GM23338 (cell line): ENCODE measurements around the gene RPTOR. TPM values are rescaled to one million over a fixed set of nuclear protein-coding genes. Genes with fewer than 3 reads are reported as not detected.

Experiments used
- ATAC-seq: fragments of 200-7000 bp; cut with Tn5 transposase; 3 replicates; pipeline ENCODE4 v1.9.1; 2020
- DNase-seq: peaks from one replicate; pipeline ENCODE4 v3.0.0-alpha.2; 2015; ENCODE audit warnings: low spot score
- H2AFZ ChIP-seq: fragments of 200-600 bp; sonication (generic); 2 replicates; pipeline ENCODE4 v1.8.0; 2016; ENCODE audit warnings: antibody characterized with exemption, mild to moderate bottlenecking, moderate library complexity
- H3F3A ChIP-seq: fragments of 200-600 bp; sonication (generic); replicated peaks from 2 replicates; pipeline ENCODE4 v1.8.0; 2017; ENCODE audit warnings: antibody characterized with exemption, mixed run types, low read depth
- H3K27ac ChIP-seq: fragments of 200-600 bp; sonication (generic); 2 replicates; pipeline ENCODE4 v1.6.1; 2016; ENCODE audit warnings: low read depth
- H3K27me3 ChIP-seq: fragments of 200-600 bp; sonication (generic); 2 replicates; pipeline ENCODE4 v1.8.0; 2016; ENCODE audit warnings: mild to moderate bottlenecking, mixed run types, moderate library complexity; ENCODE audit not compliant: insufficient read depth
- H3K36me3 ChIP-seq: fragments of 200-600 bp; sonication (generic); 2 replicates; pipeline ENCODE4 v1.8.0; 2016; ENCODE audit warnings: mild to moderate bottlenecking; ENCODE audit not compliant: insufficient read depth
- H3K4me1 ChIP-seq: fragments of 200-600 bp; sonication (generic); 2 replicates; pipeline ENCODE4 v1.8.0; 2016; ENCODE audit warnings: mild to moderate bottlenecking, moderate library complexity; ENCODE audit not compliant: insufficient read depth
- H3K4me2 ChIP-seq: fragments of 200-600 bp; sonication (generic); 2 replicates; pipeline ENCODE4 v1.7.1; 2017; ENCODE audit warnings: mixed run types
- H3K4me3 ChIP-seq: fragments of 200-600 bp; sonication (generic); 2 replicates; pipeline ENCODE4 v1.6.1; 2016; ENCODE audit warnings: mixed run types
- H3K79me2 ChIP-seq: fragments of 200-600 bp; sonication (generic); replicated peaks from 2 replicates; pipeline ENCODE4 v1.8.0; 2017; ENCODE audit warnings: mild to moderate bottlenecking; ENCODE audit not compliant: insufficient read depth
- H3K9me2 ChIP-seq: fragments of 200-600 bp; sonication (generic); 2 replicates; pipeline ENCODE4 v1.8.0; 2017; ENCODE audit not compliant: insufficient read depth
- H4K20me1 ChIP-seq: fragments of 200-600 bp; sonication (generic); replicated peaks from 2 replicates; pipeline ENCODE4 v1.8.0; 2017; ENCODE audit warnings: mild to moderate bottlenecking; ENCODE audit not compliant: insufficient read depth
- H3K27ac Mint-ChIP-seq: 2 replicates; pipeline ENCODE4 v1.8.0; 2020; ENCODE audit warnings: inconsistent platforms, mild to moderate bottlenecking, moderate library complexity, mixed read lengths
- H3K27me3 Mint-ChIP-seq: 3 replicates; pipeline ENCODE4 v1.8.0; 2022; ENCODE audit warnings: low read depth, mild to moderate bottlenecking, moderate library complexity, mixed read lengths, inconsistent platforms; ENCODE audit not compliant: insufficient read depth, poor library complexity
- H3K36me3 Mint-ChIP-seq: 3 replicates; pipeline ENCODE4 v1.8.0; 2021; ENCODE audit warnings: low read depth, mild to moderate bottlenecking, inconsistent platforms, moderate library complexity, mixed read lengths
- H3K4me1 Mint-ChIP-seq: 3 replicates; pipeline ENCODE4 v1.8.0; 2020; ENCODE audit warnings: mild to moderate bottlenecking, inconsistent platforms, mixed read lengths
- H3K4me3 Mint-ChIP-seq: 3 replicates; pipeline ENCODE4 v1.8.0; 2021; ENCODE audit warnings: moderate library complexity, mild to moderate bottlenecking, inconsistent platforms, mixed read lengths
- H3K9me3 Mint-ChIP-seq: 3 replicates; pipeline ENCODE4 v1.8.0; 2020; ENCODE audit warnings: moderate library complexity, mild to moderate bottlenecking, inconsistent platforms, mixed read lengths
- CREB1 ChIP-seq: fragments of 250-450 bp; sonication (Bioruptor Pico); IDR thresholded peaks from 2 replicates; pipeline ENCODE4 v1.5.0; 2020; ENCODE audit warnings: low read depth, mild to moderate bottlenecking, moderate library complexity
- CTCF ChIP-seq, 2 experiments: fragments of 200-600 bp in 1 of 2; sonication (generic) in 1 of 2; conservative IDR thresholded peaks; 2 replicates each; pipeline versions ENCODE4 v1.5.1 to v1.6.1; 2016 to 2017; ENCODE audit warnings: antibody characterized with exemption in 2 of 2, low read depth in 2 of 2, mild to moderate bottlenecking in 2 of 2, moderate library complexity in 1 of 2
- EZH2 ChIP-seq: fragments of 200-600 bp; sonication (generic); IDR thresholded peaks from one replicate; pipeline ENCODE4 v1.8.0; 2017; ENCODE audit warnings: antibody characterized with exemption, mild to moderate bottlenecking, low read depth; ENCODE audit not compliant: unreplicated experiment
- EZH2phosphoT487 ChIP-seq: fragments of 200-600 bp; sonication (generic); IDR thresholded peaks from one replicate; pipeline ENCODE4 v1.8.1; 2018; ENCODE audit warnings: antibody characterized with exemption; ENCODE audit not compliant: unreplicated experiment
- JUNB ChIP-seq: IDR thresholded peaks from one replicate; pipeline ENCODE4 v1.6.1; 2016; ENCODE audit warnings: antibody characterized with exemption; ENCODE audit not compliant: unreplicated experiment
- NANOG ChIP-seq: IDR thresholded peaks from 2 replicates; pipeline ENCODE4 v1.6.1; 2016; ENCODE audit warnings: antibody characterized with exemption, borderline replicate concordance
- POLR2AphosphoS5 ChIP-seq: IDR thresholded peaks from 2 replicates; pipeline ENCODE4 v1.6.1; 2016; ENCODE audit warnings: antibody characterized with exemption, low read depth
- STAT1 ChIP-seq: IDR thresholded peaks from one replicate; pipeline ENCODE4 v1.6.1; 2016; ENCODE audit warnings: antibody characterized with exemption; ENCODE audit not compliant: unreplicated experiment
- ZNF114 ChIP-seq: fragments of 250-450 bp; sonication (Bioruptor Pico); IDR thresholded peaks from 2 replicates; pipeline ENCODE4 v1.5.0; 2020; ENCODE audit warnings: mild to moderate bottlenecking, moderate library complexity
- ZNF331 ChIP-seq: fragments of 250-450 bp; sonication (Bioruptor Pico); IDR thresholded peaks from 2 replicates; pipeline ENCODE4 v1.5.0; 2020; ENCODE audit warnings: low read depth, mild to moderate bottlenecking, moderate library complexity
- polyA plus RNA-seq: library from polyadenylated mRNA; unstranded; fragments of >200 nt; fragmentation: Nextera tagmentation; extraction: Ambion mirVana; gene quantifications from 2 replicates; pipeline ENCODE4 v1.2.1, GENCODE V29; 2016
- total RNA-seq: library from RNA; depleted of rRNA; stranded (reverse); fragments of >200 nt; shearing (Covaris generic); gene quantifications from 2 replicates; pipeline ENCODE4 v1.2.3, GENCODE V29; 2014
- TF ChIP-seq, protein P1 (sequence below): IDR thresholded peaks from one replicate; pipeline ENCODE4 v1.6.1; 2018; ENCODE audit warnings: antibody characterized with exemption; ENCODE audit not compliant: unreplicated experiment
- TF ChIP-seq, protein P2 (sequence below): fragments of 250-450 bp; sonication (Bioruptor Pico); IDR thresholded peaks from 2 replicates; pipeline ENCODE4 v1.5.0; 2020; ENCODE audit warnings: mild to moderate bottlenecking, moderate library complexity
- TF ChIP-seq, protein P3 (sequence below): IDR thresholded peaks from 2 replicates; pipeline ENCODE4 v1.6.1; 2016; ENCODE audit warnings: antibody characterized with exemption

Gene RPTOR
- total and polyA plus RNA-seq, 2 experiments from 2014 or later: 9.5 to 38.0 TPM

DNA sequence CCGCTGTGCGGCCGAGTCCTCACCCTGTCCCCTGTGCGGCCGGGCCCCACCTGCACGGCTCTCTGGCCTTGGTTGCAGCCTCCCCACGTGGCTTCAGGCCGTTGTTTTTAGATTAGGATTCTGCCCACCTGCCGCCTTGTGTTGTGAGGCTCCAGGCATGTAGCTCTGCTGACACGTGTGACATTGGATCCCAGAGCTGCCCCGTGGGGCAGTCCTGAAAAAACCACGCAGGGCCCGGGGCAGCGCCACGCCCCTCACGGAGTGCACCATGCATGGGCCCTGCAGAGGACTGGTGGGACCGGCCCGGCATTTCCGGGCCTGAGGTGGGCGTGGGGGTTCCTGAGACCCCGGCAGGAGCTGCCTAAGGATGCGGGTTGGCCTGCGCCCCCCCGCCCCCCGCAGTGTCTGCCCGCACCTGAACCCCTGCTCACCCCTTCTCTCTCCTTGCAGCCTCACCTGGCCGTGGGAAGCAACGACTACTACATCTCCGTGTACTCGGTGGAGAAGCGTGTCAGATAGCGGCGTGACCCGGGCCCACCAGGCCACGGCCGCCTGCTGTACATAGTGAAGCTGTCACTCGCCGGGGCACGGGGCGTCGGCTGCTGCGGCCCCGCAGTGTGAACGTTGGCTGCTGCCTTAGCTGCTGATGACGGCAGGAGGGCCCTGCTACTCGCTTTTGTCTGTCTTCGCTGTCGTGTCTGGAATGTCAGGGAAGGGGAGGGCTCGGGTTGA lies 419.3 kb downstream of the RPTOR start:
- peak; percentile 50 for ATAC-seq
- Histone ChIP-seq H3K4me2 (no peak overlapping the region), H3K79me2 (no peaks in the 10 kb centered on the region), H3K9me2 (no peaks in the 10 kb centered on the region), H3K4me1 (no peaks in the 10 kb centered on the region), H3K27me3 (no peaks in the 10 kb centered on the region), H3K4me3 (no peak overlapping the region), H4K20me1 (no peaks in the 10 kb centered on the region), H3K36me3 (no peaks in the 10 kb centered on the region), H2AFZ (no peak overlapping the region), H3K27ac (no peak overlapping the region), H3F3A (no peaks in the 10 kb centered on the region)
- peaks cover 7% of the 10 kb centered on the region for H3K27me3 Mint-ChIP-seq
- H3K4me3 Mint-ChIP-seq: no peak overlapping the region
- H3K27ac Mint-ChIP-seq: no peak overlapping the region
- H3K4me1 Mint-ChIP-seq: peaks cover 6% of the 10 kb centered on the region; the same call in 2 of the 3 replicates
- H3K9me3 Mint-ChIP-seq: no peaks in the 10 kb centered on the region; the same call in 2 of the 3 replicates
- TF ChIP-seq POLR2AphosphoS5 (no peak), ZNF331 (CRISPR knock-in tag) (no peak), NANOG (no peak), EZH2 (no peak), CTCF (conservative IDR thresholded peaks at IDR 0.05; ENCODE audit: low read depth in 2 of 2) (no peak), STAT1 (no peak), ZNF114 (CRISPR knock-in tag) (no peak), CREB1 (no peak), EZH2phosphoT487 (no peak), JUNB (no peak)
- TF ChIP-seq, protein P1, sequence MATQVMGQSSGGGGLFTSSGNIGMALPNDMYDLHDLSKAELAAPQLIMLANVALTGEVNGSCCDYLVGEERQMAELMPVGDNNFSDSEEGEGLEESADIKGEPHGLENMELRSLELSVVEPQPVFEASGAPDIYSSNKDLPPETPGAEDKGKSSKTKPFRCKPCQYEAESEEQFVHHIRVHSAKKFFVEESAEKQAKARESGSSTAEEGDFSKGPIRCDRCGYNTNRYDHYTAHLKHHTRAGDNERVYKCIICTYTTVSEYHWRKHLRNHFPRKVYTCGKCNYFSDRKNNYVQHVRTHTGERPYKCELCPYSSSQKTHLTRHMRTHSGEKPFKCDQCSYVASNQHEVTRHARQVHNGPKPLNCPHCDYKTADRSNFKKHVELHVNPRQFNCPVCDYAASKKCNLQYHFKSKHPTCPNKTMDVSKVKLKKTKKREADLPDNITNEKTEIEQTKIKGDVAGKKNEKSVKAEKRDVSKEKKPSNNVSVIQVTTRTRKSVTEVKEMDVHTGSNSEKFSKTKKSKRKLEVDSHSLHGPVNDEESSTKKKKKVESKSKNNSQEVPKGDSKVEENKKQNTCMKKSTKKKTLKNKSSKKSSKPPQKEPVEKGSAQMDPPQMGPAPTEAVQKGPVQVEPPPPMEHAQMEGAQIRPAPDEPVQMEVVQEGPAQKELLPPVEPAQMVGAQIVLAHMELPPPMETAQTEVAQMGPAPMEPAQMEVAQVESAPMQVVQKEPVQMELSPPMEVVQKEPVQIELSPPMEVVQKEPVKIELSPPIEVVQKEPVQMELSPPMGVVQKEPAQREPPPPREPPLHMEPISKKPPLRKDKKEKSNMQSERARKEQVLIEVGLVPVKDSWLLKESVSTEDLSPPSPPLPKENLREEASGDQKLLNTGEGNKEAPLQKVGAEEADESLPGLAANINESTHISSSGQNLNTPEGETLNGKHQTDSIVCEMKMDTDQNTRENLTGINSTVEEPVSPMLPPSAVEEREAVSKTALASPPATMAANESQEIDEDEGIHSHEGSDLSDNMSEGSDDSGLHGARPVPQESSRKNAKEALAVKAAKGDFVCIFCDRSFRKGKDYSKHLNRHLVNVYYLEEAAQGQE: no peak
- TF ChIP-seq, protein P2, sequence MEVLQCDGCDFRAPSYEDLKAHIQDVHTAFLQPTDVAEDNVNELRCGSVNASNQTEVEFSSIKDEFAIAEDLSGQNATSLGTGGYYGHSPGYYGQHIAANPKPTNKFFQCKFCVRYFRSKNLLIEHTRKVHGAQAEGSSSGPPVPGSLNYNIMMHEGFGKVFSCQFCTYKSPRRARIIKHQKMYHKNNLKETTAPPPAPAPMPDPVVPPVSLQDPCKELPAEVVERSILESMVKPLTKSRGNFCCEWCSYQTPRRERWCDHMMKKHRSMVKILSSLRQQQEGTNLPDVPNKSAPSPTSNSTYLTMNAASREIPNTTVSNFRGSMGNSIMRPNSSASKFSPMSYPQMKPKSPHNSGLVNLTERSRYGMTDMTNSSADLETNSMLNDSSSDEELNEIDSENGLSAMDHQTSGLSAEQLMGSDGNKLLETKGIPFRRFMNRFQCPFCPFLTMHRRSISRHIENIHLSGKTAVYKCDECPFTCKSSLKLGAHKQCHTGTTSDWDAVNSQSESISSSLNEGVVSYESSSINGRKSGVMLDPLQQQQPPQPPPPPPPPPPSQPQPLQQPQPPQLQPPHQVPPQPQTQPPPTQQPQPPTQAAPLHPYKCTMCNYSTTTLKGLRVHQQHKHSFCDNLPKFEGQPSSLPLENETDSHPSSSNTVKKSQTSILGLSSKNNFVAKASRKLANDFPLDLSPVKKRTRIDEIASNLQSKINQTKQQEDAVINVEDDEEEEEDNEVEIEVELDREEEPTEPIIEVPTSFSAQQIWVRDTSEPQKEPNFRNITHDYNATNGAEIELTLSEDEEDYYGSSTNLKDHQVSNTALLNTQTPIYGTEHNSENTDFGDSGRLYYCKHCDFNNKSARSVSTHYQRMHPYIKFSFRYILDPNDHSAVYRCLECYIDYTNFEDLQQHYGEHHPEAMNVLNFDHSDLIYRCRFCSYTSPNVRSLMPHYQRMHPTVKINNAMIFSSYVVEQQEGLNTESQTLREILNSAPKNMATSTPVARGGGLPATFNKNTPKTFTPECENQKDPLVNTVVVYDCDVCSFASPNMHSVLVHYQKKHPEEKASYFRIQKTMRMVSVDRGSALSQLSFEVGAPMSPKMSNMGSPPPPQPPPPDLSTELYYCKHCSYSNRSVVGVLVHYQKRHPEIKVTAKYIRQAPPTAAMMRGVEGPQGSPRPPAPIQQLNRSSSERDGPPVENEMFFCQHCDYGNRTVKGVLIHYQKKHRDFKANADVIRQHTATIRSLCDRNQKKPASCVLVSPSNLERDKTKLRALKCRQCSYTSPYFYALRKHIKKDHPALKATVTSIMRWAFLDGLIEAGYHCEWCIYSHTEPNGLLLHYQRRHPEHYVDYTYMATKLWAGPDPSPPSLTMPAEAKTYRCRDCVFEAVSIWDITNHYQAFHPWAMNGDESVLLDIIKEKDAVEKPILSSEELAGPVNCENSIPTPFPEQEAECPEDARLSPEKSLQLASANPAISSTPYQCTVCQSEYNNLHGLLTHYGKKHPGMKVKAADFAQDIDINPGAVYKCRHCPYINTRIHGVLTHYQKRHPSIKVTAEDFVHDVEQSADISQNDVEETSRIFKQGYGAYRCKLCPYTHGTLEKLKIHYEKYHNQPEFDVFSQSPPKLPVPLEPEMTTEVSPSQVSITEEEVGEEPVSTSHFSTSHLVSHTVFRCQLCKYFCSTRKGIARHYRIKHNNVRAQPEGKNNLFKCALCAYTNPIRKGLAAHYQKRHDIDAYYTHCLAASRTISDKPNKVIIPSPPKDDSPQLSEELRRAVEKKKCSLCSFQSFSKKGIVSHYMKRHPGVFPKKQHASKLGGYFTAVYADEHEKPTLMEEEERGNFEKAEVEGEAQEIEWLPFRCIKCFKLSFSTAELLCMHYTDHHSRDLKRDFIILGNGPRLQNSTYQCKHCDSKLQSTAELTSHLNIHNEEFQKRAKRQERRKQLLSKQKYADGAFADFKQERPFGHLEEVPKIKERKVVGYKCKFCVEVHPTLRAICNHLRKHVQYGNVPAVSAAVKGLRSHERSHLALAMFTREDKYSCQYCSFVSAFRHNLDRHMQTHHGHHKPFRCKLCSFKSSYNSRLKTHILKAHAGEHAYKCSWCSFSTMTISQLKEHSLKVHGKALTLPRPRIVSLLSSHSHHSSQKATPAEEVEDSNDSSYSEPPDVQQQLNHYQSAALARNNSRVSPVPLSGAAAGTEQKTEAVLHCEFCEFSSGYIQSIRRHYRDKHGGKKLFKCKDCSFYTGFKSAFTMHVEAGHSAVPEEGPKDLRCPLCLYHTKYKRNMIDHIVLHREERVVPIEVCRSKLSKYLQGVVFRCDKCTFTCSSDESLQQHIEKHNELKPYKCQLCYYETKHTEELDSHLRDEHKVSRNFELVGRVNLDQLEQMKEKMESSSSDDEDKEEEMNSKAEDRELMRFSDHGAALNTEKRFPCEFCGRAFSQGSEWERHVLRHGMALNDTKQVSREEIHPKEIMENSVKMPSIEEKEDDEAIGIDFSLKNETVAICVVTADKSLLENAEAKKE (CRISPR knock-in tag): no peak
- TF ChIP-seq, protein P3, sequence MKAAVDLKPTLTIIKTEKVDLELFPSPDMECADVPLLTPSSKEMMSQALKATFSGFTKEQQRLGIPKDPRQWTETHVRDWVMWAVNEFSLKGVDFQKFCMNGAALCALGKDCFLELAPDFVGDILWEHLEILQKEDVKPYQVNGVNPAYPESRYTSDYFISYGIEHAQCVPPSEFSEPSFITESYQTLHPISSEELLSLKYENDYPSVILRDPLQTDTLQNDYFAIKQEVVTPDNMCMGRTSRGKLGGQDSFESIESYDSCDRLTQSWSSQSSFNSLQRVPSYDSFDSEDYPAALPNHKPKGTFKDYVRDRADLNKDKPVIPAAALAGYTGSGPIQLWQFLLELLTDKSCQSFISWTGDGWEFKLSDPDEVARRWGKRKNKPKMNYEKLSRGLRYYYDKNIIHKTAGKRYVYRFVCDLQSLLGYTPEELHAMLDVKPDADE: no peak
- no peak for DNase-seq
- peaks cover 4% of the 10 kb centered on the region; the same call in 1 of the 3 replicates for H3K36me3 Mint-ChIP-seq
